Kidney epithelial cell (primary cell): ENCODE results near the gene MYBPC2. TPM values are rescaled to one million over a fixed set of nuclear protein-coding genes. Genes with fewer than 3 reads are reported as not detected.

Experiments used
- DNase-seq: peaks from one replicate; pipeline ENCODE4 v3.0.0-alpha.2; 2010; ENCODE audit warnings: low read depth
- H3K27me3 ChIP-seq: 2 replicates; pipeline ENCODE4 v1.6.0; 2011; ENCODE audit warnings: low read length; ENCODE audit not compliant: control insufficient read depth, insufficient read depth
- H3K36me3 ChIP-seq: 2 replicates; pipeline ENCODE4 v1.5.1; 2011; ENCODE audit warnings: low read length; ENCODE audit not compliant: control insufficient read depth, insufficient read depth
- H3K4me3 ChIP-seq: 2 replicates; pipeline ENCODE4 v1.5.1; 2011; ENCODE audit warnings: low read depth, mild to moderate bottlenecking, control low read depth, low read length
- total RNA-seq: library from RNA; depleted of rRNA; stranded (reverse); fragments of >200 nt; gene quantifications from 2 replicates; pipeline ENCODE4 v1.2.3, GENCODE V29; 2015
- TF ChIP-seq, protein P1 (sequence below): IDR thresholded peaks from 2 replicates; pipeline ENCODE4 v1.5.1; 2011; ENCODE audit warnings: mild to moderate bottlenecking, moderate library complexity, low read length, control low read depth, inconsistent platforms; ENCODE audit not compliant: insufficient read depth, poor library complexity, severe bottlenecking

MYBPC2 gene
- total RNA-seq, 1 donor from 2014 or later, result 0.21 TPM

DNA sequence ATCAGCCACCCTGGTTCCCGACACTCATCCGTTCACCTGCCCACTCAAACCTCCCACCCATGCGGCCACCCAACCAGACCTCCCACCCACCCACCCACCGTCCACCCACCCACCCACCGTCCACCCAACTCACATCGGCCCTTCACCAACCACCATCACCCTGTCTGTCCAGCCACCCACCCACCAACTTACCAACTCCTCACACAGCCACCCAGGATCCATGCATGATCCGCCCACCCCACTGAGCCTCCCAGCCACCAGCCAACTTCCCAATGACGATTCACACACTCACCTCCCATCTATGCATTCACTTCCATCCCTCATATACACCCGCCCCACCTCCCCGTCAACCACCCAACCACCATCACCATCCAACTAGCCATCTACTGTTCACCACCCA, 74.0 kb downstream of the MYBPC2 start:
- no peak overlapping the region for H3K4me3 ChIP-seq
- no peak for DNase-seq
- no peaks in the 10 kb centered on the region for H3K36me3 ChIP-seq
- TF ChIP-seq, protein P1, sequence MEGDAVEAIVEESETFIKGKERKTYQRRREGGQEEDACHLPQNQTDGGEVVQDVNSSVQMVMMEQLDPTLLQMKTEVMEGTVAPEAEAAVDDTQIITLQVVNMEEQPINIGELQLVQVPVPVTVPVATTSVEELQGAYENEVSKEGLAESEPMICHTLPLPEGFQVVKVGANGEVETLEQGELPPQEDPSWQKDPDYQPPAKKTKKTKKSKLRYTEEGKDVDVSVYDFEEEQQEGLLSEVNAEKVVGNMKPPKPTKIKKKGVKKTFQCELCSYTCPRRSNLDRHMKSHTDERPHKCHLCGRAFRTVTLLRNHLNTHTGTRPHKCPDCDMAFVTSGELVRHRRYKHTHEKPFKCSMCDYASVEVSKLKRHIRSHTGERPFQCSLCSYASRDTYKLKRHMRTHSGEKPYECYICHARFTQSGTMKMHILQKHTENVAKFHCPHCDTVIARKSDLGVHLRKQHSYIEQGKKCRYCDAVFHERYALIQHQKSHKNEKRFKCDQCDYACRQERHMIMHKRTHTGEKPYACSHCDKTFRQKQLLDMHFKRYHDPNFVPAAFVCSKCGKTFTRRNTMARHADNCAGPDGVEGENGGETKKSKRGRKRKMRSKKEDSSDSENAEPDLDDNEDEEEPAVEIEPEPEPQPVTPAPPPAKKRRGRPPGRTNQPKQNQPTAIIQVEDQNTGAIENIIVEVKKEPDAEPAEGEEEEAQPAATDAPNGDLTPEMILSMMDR, result no peak
- peaks cover under 1% of the 10 kb centered on the region for H3K27me3 ChIP-seq

DNA sequence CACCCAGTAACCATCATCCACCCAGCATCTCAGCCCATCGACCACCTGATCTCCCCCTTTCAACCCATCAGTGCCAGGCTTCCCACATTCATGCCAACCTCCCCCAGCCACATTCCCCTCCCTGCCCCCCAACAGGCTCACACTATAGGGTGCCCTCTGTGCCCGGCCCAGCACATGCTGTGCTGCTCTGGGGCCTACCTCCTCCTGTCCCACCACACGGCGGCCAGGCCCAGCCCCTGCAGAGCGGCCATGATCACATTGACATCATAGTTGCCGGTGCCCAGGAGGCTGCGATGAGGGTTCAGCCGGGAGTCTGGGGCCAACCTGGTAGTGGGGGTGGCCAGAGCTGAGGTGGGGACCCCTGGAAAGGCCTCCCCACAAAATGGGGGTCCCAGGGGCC, 74.7 kb downstream of the MYBPC2 start:
- no peak for DNase-seq
- TF ChIP-seq, protein P1, result no peak
- Histone ChIP-seq H3K27me3 (no peaks in the 10 kb centered on the region), H3K36me3 (no peaks in the 10 kb centered on the region), H3K4me3 (no peak overlapping the region)

DNA sequence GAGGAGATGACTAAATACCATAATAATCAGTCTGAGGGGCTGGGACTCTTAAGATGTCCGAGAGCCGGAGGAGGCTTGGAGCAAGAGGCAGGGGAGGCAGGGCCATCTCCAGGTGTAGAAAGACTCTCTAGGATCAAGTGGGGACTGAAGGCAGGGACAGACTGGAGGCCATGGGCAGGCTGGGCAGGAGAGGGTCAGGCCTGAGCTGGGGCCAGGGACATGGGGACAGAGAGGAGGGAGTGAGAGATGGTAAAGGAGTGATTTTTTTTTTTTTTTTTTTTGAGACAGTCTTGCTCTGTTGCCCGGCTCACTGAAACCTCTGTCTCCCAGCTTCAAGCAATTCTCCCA, 76.1 kb downstream of the MYBPC2 start:
- H3K36me3 ChIP-seq, result no peaks in the 10 kb centered on the region
- H3K27me3 ChIP-seq, result peaks cover 4% of the 10 kb centered on the region
- TF ChIP-seq, protein P1, result no peak
- no peak overlapping the region for H3K4me3 ChIP-seq
- no peak for DNase-seq

DNA sequence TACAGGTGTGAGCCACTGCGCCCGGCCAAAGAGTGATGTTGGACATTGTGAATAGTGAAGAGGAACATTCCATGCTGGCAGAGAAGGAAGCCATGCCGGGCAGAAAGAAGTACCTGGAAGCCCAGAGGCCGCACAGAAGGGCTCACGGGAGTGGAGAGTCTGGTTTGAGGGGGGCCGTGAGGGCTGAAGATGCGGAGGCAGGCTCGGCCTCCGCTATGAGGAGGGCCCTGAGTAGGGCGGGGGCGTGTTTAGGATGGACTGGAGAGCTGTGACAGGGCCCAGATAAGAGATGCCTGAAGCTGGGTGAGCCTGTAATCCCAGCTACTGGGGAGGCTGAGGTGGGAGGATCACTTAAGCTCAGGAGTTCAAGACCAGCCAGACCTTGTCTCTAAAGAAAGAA, 76.7 kb downstream of the MYBPC2 start:
- H3K27me3 ChIP-seq, result peaks cover 8% of the 10 kb centered on the region
- H3K36me3 ChIP-seq, result no peaks in the 10 kb centered on the region
- DNase-seq, result no peak
- TF ChIP-seq, protein P1, result no peak
- no peak overlapping the region for H3K4me3 ChIP-seq

DNA sequence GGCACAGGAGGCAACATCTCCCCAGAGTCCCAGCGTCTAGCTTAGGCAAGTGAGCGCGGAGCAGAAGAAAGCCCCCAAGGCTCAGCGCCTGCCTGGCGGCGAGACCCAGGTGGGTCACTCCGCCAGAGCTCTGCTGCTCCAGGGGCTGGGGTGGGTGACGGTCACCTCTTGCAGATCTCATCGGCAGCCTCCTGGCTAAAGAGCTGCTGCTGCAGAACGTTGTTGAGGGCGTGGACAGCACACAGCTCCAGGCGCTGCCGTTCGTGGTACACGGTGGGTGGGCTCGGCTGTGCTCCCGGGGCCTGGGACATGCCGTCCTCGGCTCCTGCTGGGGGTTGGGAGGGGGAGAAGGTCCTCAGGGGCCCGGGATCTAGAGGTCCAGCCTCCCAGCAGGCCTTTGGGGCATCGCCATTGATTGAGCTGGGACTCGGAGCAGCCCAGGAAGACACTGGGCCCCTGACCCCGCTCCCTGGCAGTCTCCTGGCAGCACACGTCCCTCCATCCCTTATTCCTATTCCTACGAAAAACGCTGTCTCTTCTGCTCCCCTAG, 77.5 kb downstream of the MYBPC2 start:
- H3K4me3 ChIP-seq, result peak overlapping the region; percentile 69
- no peak for DNase-seq
- H3K36me3 ChIP-seq, result no peaks in the 10 kb centered on the region
- TF ChIP-seq, protein P1, result no peak
- peaks cover 9% of the 10 kb centered on the region for H3K27me3 ChIP-seq

DNA sequence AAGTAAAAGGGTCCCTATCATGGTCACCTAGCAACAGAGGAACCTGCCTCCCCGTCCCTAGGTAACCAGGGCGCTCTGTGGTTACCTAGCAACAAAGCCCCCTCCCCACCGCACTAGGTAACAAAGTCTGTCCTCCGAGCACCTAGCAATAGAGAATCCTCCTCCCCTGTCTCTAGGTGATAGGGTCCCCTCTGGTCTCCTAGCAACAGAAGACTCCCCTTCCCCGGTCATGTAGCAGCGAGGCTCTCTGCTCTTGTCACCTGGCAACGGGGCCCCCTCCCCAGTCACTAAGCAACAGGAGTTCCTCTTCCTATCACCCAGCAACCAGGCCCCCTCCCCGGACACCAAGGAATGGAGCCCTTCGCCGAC, 78.0 kb downstream of the MYBPC2 start:
- TF ChIP-seq, protein P1, result no peak
- DNase-seq, result no peak

More for the DNA sequence above, 78.0 kb downstream of the MYBPC2 start:
- Histone ChIP-seq H3K36me3 (no peaks in the 10 kb centered on the region), H3K4me3 (peak overlapping the region; percentile 69), H3K27me3 (peaks cover 9% of the 10 kb centered on the region)
